Lower leg skin (tissue), 3 donors: Measurements from ENCODE around the gene CA6.

Experiments used
- CTCF ChIP-seq, 3 donors: fragments of 450-650 bp; IDR thresholded peaks; one replicate each; pipeline ENCODE4 v1.5.1; 2016; ENCODE audit warnings: antibody characterized with exemption in 3 of 3, mild to moderate bottlenecking in 3 of 3, moderate library complexity in 2 of 3
- POLR2A ChIP-seq, 2 donors: fragments of 450-650 bp; IDR thresholded peaks; one replicate each; pipeline ENCODE4 v1.6.1; 2016 to 2017; ENCODE audit warnings: antibody characterized with exemption in 2 of 2, mild to moderate bottlenecking in 1 of 2, moderate library complexity in 1 of 2

- TF ChIP-seq CTCF (IDR thresholded peaks at IDR 0.05) (no peak), POLR2A (IDR thresholded peaks at IDR 0.05) (no peak)
Observed at GRCh38 chr1:8963963-8964362, 18.3 kb downstream of the CA6 start.
